ENCODE results near the gene FARP1.

Gene FARP1

DNA sequence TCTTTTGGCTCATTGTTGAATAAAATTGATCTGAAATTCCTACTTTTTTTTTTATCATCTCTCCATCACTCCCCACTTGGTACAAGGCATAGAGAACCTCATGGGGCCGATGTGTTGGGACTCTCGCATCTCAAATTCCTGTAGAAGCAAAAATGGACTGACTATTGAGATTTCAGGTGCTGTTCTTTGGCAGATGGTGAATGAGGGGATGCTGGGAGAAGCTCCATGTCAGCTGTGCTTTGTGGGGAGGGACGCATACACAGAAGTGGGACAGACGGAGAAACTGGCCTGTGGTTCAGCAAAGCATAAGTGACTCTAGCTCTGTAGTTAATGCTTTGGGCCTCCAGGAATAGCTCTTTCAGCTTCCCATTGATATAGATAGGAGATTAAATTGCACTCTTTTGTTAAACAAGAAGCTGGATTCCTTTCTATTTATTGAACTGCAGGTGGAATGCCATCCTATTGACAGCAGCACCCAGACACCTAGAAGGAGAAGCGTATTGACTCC lies 228.7 kb downstream of the FARP1 start:
- no peak for DNase-seq

DNA sequence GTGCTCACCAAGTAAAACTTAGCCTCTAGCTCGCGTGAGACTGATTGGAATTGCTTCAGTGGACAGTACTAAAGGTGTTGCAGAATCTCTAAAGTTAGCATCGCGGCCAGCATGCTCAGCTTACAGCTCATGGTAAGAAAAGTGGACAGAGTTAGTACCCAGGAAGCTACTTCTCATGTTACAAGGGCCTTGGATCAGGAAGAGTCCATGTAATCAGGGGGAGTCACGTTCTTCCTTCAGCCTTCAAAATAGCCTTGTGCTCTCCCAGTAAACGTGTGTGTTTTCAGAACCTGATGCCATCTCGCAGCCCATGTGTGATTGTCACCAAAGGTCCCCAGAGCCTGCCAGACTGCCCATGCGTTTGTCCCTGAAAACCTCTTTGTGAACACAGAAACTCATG lies 230.0 kb downstream of the FARP1 start:
- no peak for DNase-seq

DNA sequence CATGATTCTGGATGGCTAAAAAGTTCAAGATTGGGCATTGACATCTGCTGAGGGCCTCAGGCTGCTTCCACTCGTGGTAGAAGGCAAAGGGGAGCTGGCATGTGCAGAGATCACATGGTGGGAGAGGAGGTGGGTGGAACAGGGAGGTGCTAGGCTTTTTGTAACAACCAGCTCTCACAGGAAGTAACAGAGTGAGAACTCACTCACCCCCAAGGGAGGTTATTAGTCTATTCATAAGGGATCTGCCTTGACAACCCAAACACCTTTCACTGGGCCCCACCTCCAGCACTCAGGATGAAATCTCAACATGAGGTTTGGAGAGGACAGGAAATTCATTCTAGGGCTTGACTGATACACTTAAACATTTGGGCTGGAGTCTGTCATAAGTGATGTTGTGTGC lies 231.9 kb downstream of the FARP1 start:
- DNase-seq, result no peak

DNA sequence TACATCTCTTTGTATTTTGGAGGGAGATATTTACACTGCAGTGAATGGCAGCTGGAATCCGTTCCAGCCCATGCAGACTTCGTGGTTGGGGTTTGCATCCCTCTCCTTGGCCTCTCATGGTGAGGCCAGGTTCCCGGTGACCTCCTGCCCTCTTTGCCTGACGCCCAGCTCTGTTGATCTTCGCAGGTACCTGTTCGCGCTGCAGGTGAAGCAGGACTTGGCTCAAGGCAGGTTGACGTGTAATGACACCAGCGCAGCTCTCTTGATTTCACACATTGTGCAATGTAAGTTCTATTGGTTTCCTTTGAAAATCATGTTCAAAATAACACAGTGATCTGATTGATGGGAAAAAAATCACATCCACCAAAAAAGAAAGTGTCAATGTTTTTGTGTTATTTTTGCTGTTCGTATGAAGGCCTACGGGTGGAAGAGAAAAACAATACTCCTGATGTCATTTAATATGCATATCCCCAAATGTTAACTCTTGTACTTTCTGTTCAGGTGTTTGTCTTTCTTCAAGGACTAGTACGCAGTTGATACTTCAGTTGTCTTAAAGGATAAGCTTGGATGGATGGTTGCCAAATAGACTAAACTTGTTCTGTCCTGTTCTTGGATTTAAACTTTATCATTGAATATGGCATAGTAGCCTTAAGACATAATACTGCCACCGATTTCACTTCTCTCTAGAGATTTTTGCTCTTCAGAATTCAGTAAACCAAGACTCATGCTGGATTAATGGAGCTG lies 234.9 kb downstream of the FARP1 start:
- no peak for DNase-seq

DNA sequence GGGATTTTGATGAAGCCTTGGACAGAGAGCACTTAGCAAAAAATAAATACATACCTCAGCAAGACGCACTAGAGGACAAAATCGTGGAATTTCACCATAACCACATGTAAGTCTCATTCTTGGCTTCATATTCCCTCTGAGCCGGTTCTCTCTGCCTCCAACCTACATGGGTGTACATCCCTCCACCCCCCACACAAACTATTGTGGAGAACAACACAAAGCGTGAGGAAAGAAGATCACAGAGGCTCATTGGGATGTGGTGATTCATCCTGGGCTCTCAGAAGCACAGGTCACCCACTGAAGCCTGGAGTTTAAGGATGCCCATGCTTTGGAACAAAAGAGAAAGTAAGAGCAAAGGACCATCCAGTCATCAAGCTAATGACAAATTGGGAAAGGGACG lies 241.8 kb downstream of the FARP1 start:
- DNase-seq, result no peak

DNA sequence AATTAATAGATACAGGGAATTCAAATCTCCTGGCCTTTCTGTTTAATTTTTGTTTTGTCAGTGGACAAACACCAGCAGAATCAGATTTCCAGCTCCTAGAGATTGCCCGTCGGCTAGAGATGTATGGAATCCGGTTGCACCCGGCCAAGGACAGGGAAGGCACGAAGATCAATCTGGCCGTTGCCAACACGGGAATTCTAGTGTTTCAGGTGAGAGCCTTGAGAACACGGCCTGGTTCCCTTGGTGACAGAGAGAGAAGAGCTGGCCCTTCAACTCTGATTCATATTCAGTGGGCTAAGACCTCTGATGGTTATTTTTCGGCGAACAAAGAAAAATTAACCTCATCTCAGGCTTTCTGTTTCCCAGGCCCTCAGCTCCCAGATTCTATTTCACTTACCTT lies 242.7 kb downstream of the FARP1 start:
- DNase-seq, result no peak

DNA sequence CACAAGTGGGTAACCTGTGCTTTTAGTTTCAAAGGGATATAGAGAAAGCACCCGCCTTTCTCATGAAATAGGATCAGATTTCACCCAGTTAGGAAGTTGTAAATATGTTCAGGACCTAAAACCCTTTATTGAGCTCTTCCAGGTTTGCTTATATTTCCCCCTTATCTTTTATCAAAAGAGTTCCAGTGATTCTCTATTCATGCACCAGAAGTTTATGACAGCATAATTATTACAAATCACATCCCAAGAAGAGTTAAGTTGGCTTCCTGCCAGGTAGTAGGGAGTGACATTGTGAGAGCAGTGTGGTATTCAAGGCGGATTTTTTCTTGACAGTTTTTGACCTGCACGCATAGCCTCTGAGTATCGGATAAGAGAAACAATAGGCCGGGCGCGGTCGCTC lies 243.7 kb downstream of the FARP1 start:
- no peak for DNase-seq

DNA sequence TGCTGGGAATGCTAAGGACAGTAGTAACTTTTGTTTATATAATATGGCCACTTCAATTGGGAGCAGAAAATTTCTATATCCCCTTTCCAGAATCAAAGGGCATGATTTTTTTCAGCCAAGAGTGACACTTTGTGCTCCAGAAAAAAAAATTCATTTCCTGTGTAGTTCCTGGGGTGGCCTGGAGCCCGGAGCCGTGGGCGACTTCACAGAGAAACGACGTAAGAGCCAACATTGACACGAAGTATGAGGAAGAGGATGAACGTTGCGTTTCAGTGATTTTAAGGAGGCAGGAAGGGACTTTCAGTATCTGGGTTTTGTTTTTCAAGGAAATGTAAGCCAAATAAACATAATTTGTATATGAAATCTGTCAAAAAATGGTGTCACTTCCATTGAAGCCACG lies 246.4 kb downstream of the FARP1 start:
- DNase-seq, result no peak

DNA sequence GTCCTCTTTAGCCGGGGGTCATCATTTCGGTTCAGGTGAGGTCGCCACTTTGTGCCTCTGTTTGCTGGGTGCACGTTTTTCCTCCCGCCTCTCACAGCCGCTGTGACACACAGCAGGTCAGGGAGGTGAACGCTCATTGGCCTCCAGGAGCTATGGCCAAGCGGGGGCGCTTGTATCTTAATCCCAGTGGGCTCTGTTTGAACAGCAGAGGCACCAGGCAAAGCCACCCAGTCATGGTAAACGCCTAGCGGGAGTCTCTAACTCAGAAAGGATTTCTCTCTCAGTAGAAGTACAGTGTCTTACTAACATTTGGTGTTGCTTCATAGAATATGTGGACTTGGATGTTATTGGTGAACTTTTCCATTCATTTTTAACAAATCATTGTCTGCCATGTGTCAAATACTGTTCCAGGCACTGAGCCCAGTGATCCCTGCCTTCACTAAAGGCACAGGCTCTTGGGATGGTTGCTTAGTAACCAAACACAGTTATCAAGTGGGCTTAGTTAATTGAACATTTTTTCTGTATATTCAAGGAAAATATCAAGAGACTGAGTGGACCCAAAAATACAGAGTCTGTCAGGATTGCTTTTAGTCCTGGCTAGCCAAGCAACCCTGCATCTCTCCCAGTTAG lies 247.3 kb downstream of the FARP1 start:
- DNase-seq, result no peak

DNA sequence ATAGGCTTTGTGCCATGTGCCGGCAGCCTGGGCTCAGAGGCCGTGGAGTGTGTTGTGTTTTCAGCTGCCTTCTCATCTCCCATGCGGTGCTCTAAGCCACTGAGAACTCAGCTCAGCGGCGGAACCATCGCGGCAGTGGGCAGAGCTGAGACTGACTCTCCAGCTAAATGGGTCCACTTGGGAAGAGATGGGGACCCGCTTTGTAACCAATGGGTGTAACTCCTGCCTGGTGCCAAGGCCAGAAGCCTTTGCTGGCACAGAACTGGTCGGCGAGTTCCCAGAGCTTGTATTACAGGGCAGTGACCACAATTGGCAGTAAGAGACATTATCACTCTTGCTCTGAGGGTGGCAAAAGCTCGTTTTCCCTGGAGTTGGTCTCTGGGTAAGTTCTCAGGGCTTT lies 251.0 kb downstream of the FARP1 start:
- DNase-seq, result no peak

DNA sequence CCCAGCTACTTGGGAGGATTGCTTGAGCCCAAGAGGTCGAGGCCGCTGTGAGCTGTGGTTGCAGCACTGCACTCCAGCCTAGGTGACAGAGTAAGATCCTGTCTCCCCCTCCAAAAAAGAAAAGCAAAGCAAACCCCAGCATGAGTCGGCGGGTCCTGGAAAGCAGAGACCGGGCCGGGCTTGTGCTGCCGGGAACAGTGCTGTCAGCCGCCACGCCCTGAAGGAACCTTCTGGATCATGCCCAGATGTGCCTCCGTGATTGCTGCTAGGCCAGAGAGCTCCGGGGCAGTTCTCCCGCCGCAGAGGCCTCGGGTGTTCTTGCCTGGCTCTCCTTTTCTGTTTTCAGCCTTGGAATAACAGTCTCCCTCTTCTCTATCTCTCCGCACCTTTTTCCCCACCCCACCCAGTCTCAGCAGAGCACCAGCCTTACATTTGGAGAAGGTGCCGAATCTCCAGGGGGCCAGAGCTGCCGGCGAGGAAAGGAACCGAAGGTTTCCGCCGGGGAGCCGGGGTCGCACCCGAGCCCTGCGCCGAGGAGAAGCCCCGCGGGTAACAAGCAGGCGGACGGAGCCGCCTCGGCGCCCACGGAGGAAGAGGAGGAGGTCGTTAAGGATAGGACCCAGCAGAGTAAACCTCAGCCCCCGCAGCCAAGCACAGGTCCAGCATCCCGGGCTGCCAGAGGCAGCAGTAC lies 252.1 kb downstream of the FARP1 start:
- no peak for DNase-seq

DNA sequence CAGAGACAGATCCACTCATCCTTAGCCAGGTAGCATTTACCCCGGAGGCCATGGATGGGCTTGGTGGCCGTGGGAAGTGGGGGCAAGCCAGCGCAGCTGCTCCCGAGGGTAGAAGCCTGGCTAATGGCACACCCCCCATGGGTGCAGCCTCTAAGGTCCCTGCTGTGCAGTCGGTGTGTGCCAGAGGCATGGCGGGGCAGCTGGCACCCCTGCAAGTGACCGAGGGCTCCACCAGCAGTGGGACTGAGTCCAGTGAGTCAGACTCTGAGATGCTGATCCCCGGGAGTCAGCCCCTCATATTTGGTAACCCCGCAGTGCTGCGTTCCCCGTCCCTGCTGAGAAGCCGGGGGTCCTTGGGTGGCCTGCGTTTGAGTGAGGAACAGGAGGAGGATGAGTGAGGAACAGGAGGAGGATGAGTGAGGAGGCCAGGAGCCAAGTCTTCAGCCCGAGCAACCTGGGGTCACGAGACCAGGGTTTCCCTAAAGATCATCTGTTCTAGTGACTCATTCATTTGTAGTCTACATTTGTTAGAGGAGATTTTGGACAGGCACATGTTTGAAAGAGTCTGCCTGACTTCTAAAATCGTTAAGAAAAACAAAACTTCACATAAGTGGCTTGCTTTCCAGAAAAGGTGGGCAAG lies 253.3 kb downstream of the FARP1 start:
- DNase-seq, result no peak

DNA sequence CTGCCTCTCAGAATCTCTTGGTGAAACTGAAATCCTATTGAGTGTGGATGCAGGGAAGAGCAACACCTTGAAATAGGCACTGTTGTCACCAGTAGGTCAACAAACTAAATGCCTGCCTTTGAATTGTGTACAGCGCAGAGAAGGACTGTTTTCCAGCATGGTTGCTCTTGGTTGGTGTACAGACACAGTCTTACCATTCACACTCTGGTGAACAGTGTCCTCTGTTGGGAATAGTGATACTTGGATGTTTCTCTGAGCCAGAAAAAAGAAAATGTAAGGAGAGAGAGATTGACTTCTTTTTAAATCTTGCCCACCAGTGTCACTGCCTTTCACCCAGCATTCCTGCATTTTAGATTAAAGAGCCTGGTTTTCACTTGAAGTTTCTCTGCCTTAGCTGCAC lies 254.3 kb downstream of the FARP1 start:
- DNase-seq, result no peak

DNA sequence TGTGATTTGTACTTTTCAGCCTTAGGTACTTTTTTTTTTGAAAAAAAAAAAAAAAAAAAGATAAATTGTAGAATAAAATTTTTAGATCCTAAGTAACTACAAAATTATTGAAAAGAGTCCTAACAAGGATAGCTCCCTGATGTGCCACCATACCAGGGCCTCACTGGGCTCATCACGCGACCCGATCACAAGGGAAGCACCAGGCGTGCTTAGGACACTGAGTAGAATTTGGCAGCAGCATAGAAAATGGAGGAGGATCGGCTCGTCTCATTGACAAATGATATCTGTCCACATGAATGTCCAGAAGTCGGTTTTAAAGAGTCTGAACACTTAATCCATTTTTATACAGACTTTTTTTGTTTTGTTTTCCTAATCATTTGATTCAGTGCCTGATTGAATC lies 255.0 kb downstream of the FARP1 start:
- DNase-seq, result no peak

DNA sequence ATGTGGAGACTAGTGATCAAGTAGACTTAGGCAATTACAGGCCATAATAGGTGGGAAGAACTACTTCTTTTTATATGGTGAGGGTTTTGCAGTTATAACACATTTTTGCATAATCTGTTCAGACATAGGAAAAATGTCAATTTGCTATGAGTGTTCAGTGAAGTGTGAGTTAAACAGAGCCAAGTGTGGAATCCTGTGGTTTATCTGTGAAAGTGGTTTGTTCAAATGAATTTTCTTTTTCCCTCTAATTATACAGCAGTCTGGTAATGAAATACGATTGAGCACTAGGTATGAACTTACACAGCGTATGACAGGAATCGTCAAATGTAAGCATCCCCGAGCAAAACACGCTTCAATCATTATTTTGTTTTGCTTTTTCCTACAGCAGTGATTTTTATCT lies 255.7 kb downstream of the FARP1 start:
- DNase-seq, result no peak

DNA sequence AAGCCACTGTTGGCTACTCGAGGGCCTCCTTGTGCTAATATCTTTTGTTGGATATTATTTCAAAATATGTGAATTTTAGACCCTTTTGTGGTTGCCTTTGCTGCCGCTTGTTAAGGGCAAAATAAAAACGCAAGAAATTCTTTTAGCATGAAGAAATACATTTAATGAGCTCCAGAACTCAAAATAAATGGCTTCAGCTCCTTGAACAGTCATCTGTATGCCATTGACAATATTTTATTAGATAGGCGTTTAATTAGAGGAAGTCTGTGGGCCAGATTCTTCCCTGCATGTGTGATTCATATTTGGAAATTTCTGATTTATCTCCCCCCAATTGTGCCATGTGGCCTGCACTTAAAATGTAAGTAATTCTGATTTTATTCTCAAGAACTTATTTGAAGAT lies 256.9 kb downstream of the FARP1 start:
- DNase-seq, result no peak

DNA sequence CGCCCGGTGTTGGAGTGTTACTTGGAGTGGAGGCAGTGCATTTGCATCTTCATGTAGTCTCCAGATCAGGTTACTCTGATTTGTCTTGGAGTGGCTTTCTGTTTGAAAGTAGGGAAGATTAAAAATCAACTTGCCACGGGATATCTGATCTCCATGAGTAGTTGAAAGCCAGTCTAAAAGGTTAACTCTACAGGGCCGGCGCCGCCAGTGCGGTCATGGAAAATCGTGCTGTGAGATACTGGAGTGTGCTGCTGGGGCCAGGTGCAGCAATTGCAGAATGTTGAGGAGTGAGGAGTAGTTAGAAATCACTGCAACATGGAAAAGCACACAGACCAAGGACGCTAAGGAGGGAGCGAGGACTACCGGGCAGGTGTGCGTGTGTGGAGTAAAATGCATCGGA lies 259.0 kb downstream of the FARP1 start:
- no peak for DNase-seq

DNA sequence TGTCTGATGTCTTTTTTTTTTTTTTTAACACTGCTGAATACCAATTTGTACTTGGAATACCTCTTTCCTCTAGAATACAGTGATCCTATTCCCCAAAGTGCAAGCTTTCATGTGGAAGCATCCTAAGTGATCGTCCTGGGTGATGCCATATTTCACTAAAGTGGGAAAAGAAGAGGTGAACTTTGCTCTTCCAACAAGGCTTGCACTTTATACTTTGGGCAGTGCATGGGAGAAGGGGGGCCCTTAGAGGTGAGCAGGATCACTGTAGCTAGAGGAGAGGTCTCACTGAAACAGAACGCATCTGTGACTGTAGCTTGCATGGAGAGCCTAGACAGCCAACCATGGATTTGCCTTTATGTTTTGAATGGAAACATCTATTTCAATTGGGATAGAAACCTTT lies 260.2 kb downstream of the FARP1 start:
- DNase-seq, result no peak

DNA sequence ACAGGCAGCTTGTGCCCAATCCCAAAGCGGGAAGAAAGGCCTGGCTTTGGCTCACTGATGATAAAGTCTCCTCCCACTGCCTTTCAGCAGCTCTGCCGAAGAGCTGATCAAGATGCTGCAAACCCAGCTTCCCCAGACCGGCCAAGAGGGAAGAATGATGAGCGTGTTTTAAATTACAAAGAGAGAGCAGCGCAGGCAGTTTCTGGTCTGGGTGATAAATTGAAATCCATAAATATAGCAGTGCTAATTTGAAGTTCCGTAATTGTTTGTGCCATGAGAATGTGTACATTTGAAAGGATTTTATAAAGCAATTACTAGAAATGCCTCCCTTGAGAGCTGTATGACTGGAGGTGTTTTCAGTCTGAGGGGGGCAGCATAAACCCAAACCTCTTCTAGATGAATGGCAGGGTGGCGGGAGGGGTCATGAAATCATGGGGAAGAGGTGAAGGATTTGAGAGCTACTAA lies 262.2 kb downstream of the FARP1 start:
- DNase-seq, result no peak

DNA sequence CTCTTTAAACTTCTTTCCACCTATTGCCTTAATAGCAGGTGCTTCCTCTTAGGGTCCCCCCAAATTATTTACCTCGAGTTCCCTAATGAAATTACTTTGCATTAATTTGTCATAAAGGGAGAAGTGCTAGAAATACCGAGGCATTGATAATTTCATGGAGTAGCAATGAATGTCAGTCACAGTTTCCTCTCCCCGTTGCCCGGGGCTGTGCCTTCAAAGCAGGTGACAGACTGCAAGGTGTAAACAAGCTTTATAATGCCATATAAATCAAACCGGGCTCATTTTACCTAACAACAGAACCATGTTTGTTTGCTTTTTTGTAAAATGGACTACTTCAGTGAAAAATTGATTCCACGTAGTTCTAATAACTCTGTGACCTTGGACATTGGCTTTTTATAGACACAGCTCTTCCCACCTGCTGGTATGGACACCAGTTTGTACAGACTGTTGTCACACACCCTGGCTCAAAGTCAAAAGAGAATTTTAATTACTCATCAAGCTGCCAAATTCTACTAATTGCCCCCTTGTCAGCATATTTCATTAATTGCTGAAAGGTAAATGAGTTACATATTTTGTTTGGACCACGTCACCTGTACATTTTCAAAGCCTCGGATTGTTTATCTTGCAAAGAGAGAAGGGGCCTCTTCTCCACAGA lies 262.9 kb downstream of the FARP1 start:
- DNase-seq, result no peak

DNA sequence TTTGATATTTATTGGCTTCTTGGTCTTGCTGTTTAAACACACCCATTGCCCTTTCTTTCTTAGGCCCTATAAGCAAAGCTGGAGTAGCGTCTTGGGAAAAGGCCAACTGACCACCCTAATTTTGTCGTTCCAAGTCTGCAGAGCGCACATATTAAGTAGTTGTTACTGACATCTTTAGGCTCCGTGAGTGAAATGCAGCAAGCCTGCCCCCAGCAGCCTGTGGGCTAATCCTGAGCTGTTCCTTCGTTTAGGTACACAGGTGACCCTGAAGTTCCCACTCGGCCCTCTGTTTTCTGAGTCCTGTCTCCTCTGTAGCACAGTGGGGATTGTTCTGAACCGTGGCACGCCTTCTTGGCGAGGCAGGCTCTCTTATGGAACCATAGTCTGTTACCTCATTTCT lies 263.5 kb downstream of the FARP1 start:
- no peak for DNase-seq

DNA sequence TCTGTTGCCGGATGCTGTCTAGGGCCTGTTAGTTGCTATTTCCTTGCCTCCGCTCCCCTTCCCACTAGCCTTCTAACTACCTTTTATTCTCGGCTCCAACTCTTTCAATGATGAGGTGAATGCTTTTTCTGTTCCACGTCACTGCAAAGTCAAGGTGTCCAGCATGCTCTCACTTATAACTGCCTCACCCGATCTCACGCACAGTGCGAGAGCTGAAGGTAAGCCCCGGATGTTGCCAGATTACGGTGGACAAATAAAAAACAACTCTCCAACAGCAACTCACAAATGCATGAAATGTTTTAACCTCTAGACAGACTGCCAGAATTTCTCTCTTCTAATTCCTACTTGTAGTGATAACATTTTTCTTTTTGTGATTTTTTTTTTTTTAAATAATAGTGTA lies 264.1 kb downstream of the FARP1 start:
- DNase-seq, result no peak

DNA sequence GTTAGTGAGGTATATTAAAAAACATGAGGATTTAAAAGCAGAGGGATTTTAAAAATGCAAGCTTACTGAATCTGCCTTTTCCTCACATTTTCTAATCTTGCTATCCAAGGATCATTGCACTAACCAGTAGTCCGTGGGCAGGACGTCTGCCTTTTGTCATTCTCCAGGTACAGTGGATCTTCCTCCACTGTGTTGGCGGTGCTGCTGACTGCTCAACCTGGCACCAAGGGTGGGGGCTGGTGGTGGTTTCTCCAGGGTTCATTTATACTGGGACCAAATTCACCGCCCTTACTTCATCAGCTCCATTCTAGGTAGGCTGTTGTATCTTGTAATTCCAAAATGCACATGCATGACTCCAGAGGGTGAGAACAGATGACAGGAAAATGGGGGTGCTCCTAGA lies 264.7 kb downstream of the FARP1 start:
- no peak for DNase-seq
